SIG-M5 treated with dmso at 0.1 percent for 504 hours (cell line): ENCODE data around the gene ELN.
A peak's percentile ranks its signal among the peaks of the same experiment; 100 is the strongest.

Source experiments
- DNase-seq: peaks from one replicate; lab custom pipeline; 2025; ENCODE audit not compliant: unreplicated experiment; lab: John Stamatoyannopoulos, UW

Gene ELN

DNA sequence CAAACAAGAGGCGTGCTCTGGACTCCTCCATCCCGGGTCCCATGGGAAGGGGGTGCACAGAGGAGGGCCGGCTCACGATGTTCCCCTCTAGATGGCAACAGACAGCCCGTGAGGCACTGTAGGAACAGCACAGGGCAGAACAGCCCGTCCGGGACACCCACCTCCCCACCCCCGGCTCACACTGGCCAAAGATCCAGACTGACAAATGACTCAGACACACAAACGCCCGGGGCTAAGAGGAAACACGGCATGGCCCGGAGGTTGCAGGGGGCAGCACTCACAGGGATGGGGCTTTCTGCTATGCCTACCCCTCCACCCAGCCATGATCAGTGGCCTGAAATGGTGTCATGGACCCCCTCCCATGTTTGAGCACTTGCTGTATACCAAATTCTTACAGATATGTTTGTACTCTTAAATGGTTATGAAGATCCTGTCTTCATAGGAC lies 4.9 kb upstream of the ELN start:
- DNase-seq, result no peak

DNA sequence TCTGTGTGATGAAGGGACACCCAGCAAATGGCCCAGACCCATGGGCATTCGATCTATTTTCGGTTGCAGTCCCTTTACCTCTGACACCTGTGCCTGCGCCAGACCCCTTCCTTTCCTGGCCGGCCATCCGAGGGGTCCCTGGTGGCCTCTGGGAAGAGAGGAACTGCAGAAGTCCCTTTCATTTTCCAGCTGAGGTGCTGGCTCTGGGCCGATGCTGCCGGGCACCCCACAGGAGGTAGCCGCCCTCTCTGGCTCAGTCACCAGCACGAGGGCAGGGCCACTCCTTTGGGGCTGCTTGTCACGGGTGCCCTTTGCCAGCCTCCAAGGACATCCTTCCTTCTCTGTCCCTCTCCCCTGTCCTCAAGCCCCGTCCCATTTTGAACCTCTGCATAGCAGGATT lies 4.2 kb upstream of the ELN start:
- DNase-seq, result no peak

DNA sequence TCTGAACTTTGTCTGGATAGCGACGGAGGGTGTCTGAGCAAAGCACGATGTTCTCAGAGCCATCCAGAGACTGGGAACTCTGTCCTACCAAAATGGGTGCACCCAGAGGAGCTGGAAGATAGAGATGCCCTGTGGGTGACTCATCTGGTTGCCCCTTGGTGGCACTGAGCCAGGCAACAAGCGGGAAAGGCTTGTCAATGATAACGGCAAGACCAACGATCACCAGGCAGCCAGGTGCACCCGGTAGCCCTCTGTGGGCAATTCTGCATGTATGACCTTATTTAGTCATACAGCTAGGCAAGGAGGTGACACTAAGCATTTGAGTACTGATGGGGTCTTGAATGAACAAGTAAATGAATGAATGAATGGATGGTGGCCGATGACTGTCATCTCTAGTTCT lies 2.8 kb upstream of the ELN start:
- DNase-seq, result no peak

DNA sequence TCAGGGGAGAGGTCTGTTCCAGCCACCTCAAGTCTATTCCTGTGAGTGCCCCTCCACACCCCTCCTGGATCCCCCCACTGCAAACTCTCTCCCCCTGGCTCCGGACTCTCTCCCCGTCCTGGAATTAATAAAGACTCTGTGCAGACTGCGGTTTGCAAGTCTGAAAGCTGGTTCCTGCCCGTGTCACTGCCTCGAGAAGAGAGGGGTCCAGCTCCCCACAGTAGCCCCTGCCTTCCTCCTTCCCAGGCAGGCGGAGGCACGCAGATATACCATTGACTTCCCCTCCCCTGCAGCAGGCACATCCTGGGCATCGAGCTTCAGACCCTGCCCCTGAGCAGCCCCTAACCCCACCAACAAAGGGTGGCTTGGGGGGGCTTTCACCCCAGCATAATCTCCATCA lies 2.2 kb upstream of the ELN start:
- DNase-seq, result no peak

DNA sequence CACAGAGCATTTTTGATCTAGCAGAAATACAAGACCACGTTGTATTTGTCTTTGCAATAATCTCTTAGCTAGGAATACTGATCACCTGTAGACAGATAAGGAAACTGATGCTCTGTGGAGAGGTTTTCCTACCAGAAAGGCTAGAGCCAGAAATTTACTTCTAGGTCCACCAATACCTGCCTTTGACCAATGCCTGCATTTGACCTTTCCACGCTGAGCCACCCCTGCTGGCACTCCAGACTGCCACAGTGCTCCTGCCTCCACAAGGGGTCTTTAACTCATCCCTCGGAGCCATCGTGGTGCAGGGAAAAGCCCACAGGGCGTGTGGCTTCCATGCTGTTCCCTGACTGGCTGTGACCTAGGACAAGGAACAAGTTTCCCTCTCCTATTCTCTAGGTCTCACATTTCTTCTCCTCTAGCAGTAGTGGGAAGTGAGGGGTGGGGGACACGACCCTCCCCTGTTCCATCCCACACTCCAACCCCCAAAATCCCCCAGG lies 1.5 kb upstream of the ELN start:
- DNase-seq, result no peak

DNA sequence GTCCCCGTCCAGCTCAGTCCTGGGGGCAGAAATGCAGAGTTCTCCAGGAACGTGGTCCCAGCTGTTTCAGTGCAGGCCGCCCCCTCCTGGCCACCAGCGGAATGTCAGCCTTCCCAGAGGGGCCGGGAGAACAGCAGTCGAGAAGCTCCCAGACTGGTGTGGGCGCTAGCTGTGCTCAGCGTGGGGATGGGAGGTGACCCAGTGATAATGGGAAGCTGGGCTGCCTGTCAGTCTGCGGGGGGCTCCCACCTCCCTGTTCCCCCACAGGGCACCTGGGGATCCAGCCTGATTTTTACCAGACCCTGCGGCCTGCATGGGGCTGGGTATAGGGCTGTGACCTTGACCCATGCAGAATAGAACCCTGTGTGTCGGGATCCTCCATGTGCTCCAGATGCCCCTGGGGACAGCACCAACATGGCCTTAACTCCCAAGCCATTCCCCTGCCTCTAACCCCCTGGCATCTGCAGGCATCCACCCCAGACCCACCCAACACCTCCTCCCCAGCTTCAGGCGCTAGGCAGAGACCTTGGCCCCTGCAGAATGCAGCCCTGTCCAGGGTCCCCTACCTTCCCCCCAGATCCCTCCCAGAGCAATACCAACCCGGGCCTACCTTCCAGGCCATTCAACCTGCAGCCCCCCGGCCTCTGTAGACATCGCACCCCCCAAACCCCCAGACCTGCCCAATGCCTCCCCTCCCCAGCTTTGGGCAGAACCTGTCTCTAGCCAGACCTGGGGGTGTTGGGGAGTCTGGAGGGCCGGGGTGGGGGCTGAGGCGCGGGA lies 880 bp upstream of the ELN start:
- DNase-seq, result peak; percentile 34

DNA sequence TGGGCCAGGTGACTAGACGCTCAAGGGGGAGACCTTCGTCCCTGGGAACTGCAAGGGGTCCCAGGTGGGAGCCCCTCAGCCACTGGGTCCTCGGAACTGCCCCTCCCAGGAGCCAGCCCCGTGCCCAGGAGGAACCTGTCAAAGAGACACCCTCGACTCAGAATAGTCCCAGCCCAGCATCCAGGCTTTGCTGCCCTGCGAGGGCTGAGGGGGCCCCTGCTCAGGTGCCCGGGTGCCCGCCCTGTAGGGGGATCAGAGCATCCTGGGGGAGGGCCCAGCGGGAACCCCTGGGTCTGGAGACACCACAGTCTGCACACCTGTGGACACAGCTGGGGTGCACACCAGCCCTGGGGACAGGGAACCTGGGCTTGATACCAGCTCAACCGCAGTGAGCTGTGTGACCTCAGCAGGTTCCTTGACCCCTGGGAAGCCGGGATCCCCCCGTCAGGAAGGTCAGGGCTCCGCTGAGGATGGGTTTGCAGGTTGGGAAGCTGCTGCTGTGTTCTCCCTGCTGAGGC lies 407 bp downstream of the ELN start:
- DNase-seq, result no peak

DNA sequence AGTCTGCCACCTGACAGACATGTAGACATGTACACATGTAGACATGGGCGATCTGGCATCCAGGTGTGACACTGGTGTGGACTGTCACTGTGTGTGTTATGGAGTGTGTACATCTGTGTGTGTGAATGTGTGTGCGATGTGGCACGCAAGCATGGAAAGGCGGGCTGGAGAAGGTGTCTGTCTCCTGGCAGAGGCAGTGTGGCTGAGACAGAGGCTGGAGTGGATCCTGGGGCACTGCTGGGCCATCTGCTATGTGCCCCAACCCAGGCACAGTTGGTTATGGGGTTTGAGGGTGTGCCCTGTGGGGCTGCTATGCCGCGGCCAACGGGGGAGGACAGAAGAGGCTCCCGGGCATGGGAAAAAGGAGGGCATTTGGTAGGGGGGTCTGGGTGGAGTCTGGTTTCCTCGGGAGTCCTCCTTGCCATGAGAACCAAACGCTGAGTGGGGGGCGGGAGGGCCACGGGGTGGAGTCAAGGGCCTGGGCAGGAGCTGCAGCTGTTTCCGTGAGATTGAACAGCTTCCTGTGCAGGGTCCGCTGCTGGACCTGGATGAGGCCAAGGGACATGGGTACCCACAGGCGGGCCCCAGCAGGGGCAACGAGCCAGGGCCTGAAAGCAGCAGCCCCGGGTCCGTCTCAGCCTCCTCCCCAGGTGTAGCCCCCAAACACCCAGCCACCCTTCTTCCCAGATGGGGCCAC lies 1.3 kb downstream of the ELN start:
- no peak for DNase-seq

DNA sequence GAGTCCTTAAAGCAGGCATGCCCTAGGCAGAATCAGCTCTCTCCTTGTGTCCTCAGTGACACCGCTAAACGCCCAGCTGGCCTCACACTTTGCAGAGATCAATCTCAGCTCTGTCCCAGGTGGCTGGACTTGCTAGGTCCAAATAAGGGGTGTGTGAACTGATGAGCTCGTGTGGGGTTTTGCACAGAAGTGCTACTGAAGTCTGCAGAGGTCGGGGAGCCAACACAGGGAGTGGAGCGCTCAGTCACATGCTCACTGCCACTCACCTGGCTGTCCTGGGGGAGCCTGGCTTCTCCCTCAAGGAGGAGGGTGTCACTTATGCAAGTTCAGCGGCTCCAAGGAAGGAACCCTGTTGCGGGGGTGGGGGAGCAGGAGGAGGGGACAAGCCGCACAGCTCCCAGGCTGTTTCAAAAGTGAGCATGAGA lies 2.0 kb downstream of the ELN start:
- DNase-seq, result no peak

DNA sequence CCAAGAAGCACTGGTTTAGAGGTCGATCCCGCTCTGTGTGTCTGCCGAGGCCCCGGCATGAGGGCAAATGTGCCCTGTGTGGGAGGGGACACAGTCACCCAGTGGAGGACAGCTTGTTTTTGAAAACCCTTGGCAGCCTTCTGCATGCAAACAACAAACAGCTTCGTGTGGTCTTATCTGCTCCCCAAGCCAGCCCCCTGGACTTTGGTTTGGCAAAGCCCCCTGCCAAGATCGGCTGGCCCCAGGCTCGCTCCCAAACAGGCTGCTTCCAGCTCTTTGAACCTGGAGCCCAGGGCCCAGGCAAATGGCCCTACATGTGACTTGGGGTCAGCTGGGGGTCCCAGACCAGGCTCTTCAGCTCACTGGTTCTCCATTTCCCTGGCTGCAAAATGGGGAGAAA lies 2.9 kb downstream of the ELN start:
- no peak for DNase-seq

DNA sequence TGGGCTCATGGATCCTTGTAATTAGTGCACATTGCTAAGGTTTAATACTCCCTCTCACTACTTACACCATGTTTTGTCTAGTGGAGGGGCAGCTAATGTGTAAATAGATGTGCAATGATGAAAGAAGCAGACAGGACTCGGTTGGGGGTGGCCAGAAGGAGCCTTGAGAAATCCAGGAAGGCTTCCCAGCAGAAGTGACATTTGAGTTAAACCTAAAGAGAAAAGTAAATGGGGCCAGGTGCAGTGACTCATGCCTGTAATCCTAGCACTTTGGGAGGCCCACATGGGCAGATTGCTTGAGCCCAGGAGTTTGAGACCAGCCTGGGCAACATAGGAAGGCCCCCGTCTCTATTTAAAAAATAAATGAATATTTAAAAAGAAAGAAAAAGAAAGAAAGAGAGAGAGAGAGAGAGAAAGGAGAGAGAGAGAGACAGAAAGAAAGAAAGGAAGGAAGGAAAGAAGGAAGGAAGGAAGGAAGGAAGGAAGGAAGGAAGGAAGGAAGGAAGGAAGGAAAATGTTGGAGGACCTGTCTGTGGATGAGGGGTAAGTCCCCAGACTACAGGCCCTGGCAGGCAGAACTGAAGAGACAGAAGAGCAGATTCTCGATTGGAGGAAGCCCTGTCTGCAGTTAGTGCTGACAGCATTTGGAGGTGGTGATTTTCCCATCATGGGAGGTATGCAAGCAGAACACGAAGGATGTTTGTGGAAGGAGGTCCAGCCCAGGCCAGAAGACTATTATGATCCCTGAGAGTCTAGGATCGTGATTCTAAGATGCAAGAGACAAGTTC lies 3.6 kb downstream of the ELN start:
- DNase-seq, result no peak

DNA sequence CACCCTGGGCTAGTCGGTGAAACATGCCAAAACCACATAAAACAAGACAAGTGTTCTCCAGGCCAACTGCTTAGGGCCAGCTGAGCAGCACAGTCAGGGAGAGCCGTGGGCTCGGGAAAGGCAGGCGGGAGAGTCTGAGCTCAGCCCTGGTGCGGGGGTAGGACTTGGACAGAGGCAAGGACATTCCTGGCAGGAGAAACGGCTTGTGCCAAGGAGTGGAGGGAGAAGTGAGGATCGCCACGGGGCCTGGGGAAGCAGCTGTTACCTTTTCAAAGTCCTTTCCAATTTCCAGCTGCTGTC lies 4.2 kb downstream of the ELN start:
- DNase-seq, result no peak

DNA sequence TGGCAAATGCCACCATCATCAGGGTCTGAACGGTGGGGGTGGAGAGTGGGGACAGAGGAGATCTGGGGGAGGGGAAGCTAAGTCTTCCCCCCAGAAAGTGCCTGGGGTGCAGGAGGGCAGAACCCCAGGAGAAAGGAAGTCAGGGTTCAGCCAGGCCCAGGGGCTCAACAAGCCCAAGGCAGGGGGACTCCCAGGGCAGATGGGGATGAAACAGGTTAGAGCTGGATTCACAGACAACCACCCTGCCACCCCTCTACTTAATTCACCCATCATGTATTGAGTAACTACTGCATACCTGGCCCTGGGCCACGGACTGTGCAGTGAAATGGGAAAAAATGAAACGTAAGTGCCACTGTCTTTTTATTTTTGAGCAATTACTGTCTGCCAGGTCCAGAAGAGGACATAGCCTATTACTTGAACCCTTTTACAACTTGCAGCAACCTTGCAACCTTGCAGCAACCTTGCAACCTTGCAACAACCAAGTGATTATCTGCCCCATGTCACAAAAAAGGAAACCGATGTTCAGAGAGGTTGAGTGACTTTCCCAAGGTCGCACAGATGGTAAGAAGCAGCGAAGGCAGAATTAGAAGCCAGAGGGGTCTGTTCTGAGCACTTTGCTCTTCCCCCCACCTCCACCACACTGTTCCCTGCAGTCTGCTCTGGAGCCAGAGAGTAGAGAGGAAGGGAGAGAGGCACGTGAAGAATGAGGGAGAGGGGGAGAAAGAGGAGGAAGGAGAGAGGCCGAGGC lies 4.8 kb downstream of the ELN start:
- DNase-seq, result no peak

DNA sequence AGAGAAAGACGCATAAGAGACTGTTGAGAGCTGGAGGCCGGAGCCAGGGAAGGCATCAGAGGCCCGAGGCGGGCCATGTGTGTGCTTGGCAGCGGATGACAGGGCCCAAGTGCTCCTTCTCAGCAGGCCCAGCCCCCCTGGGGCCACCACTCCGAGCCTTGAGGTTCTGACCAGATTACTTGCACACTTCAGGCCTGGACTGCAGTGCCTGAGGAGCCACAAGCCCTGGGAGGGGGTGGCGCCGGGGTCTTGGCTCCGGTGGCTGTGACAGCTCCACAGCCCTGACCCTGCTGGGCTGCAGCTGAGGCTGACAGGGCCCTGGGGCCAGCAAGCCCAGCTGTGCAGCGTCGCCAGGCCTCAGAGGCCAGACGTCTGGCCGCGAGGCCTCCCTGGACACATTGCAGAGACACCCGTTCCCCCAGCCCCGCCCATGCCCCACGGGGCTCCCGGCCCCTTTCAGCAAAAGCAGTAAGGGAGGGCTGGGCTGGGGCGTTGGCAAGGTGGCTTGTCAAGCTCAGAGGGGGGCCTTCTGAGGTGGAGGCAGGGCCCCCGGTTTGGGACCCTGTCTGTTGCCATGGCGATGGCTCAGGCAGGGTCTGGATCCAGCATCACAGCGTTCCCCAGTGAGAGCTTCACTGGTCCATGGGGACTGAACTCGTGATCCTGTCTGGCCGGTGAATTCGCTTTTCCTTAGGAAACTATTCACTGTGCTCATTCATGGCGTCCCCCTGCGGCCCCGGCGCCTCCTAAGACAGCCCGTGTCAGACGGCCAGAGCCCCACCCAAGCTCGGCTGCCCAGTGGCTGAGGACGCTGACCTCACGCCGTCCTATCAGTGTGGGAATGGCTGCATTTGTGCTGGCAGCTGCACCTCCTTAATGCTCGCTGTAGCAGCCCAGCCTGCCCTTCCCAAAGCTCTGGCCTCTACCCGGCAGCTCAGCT lies 5.7 kb downstream of the ELN start:
- DNase-seq, result no peak

DNA sequence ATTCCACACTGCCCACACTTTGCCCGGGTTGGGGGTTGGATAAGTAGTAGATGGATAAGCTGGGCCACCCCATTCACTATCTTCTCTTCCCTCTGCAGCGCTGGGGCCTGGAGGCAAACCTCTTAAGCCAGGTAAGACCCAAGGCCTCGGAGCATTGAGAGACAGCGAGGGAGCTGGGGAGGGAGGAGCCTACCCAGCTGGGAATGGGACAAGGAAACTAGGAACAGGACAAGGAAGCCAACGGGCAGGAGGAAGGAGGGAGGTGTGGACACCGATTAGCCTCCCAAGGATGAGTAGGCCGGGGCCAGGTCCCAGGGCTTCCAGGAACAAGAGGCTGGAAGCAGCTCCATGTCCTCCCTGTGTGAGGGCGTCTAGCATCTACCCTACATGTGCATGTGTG lies 9.6 kb downstream of the ELN start:
- no peak for DNase-seq

DNA sequence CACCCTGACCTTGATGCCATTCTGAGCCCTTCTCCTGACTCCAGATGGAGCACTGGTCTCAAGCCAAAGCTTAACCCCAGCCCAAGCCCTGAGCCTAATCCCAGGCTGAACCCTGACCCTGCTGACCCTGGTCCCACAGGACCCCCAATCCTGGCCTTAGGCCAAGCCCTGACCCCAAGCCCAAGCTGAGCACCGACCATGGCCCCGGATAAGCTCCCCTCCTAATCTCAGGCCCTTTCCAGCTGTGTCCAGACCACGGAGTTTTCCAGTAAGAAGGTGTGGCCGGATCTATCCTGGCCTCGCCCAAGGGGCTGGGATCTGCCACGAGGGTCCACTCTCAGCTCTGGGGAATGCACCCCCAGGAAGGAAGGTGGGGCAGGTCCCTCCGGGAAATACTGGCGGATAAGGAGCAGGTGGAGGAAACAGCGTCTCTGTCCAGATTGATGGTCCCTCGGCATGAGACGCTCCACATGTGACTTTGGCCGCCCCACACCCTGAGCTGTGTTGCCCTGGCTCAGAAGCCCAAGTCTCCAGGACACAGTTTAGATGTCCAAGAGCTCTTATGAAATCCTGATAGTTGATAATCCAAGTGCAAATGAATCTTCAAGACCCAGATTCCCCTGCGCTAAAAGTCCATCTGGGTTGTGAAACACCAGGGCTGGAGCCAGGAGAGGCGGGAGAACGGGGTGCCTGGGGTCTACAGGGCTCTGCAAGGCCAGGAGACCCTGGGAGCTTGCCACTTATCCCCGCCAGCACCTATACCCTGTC lies 10.4 kb downstream of the ELN start:
- no peak for DNase-seq

DNA sequence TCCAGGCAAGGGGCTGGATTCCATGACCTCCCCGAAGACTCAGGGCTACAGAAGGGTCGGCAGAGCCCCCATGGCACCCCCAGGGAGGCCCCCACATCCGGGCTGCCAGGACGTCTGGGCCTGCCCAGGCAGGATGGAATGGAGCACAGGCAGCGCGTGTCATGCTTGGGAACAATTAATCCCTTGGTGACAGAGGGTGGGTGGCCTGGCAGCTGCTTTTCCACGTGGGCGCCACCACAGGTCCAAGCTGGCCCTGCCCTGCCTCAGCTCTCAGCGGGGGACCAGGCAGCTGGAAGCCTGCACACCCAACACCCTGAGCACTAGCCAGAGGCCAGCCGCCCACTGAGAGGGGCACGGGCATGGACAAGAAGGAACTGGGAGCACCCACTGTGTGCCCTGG lies 11.4 kb downstream of the ELN start:
- no peak for DNase-seq

DNA sequence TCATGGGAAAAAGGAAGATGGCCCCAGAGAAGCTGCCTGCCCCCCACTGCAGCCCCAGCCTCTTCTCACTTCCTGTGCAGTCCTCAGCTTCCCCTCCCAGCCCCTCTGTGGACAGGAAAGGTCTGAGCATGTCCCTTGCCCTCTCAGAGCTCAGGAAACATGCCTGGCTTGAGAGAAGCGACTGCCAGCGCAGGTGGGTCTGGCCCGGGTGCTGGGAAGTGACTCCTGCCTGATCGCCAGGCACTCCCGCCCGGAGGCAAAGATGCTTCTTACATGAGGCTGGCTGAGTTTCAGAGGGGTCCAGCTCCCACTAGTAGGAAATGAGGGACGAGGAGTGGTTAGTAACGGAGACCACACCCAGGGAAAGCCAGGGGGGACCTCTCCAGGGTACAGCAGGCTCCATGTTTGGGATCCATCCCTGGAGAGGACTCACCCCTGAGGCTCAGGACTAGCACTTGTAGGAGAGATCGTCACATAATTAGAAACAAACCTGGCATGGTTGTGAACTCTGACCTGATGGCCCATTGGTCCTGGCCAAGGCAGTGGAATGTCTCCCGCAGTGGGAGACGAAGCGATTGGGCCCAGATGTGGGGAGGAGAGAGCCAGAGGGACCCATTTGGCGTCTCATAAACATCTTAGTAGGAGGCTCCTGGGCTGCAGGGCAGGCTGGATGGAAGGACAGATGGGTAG lies 12.3 kb downstream of the ELN start:
- no peak for DNase-seq
